ENCODE measurements around the gene HPN.
"Not testable (repeated sequence)": the region's sequence is repeated elsewhere in the genome, so short reads cannot be mapped to it uniquely, and the experiment has no call there.

HPN gene

DNA sequence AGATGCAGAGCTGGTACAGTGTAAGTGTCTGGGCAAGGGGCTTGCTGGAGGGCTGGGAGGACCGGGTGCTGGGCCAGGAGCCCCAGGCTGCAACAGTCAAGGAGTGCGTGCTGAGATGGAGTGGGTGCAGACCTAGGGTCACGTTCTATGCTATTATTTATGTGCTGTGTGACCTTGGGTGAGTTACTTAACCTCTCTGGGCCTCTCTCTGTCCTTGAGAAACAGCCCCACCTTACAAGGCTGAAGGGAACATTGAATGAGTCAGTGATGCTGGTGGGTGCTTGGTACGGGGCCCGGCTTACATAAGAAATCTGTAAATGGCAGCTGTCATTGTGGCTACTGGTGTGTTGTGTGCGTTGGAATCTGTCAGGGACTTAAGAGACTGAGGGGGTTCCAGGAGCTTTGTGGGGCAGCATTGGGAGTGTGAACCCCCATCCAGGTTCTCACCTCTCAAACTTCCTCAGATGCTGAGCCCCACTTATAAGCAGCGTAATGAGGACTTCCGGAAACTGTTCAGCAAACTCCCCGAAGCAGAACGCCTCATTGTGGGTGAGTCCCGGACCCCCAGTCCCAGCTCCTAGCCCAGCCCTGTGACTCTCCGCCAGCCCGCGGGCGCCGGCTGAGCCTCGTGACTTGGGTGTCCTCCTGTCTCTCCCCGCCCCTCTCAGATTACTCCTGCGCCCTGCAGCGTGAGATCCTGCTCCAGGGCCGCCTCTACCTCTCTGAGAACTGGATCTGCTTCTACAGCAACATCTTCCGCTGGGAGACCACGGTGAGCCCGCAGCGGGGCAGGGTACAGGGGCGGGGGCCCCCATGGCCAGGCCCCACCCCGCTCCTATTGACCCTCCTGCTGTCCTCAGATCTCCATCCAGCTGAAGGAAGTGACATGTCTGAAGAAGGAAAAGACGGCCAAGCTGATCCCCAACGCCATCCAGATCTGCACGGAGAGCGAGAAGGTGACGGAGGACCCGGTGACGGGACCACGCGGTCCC, 31.8 kb upstream of the HPN start:
- DNase-seq, result no peak

- no peak for DNase-seq
These were observed 30.3 kb upstream of the HPN start for GRCh38 chr19:35011091-35011689.

DNA sequence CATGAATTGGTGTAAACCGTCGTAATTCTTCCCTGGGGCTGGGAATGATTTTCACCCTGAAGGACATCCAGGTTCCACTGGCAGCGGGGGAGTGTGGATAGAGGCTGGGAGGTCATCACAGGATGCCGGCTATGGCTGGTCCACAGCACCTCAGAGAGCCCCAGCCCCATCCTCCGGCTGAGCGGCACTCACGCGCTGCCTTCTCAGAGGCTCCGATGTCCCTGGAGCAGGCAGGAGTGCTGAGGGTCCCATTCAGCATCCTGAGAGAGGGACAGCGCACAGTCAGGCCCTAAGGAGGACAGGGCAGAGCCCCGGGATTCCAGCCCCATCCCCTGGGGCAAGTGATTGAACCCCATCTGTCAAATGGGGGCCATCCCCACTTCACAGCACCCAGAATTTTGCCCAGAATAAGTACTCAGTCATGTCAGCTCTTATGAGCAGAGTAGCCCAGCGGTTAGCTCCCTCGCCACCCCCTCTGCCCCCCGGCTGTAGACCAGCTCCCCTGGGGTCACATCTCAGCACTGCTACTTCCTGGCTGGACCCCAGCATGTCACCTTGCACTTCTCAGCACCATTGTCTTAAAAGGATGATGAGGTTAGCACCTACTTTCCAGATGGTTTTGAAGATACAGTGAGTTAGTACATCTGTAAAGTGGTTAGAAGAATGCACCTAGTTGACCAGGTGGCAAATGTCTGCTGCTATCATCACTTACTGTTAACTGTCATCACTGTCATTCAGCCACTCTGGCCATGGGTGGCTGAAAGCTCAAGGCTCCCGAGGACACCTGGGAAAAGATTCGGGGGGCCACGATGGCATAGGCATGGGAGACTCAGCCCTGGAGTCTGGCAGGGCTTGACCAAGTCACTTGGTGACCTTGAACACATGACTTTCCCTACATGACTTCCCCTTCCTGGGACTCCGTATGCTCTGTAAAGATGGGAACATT, 29.5 kb upstream of the HPN start:
- no peak for DNase-seq

GRCh38 chr19:35013041-35013819, 28.3 kb upstream of the HPN start:
- DNase-seq, result peak; percentile 82 to 84

DNA sequence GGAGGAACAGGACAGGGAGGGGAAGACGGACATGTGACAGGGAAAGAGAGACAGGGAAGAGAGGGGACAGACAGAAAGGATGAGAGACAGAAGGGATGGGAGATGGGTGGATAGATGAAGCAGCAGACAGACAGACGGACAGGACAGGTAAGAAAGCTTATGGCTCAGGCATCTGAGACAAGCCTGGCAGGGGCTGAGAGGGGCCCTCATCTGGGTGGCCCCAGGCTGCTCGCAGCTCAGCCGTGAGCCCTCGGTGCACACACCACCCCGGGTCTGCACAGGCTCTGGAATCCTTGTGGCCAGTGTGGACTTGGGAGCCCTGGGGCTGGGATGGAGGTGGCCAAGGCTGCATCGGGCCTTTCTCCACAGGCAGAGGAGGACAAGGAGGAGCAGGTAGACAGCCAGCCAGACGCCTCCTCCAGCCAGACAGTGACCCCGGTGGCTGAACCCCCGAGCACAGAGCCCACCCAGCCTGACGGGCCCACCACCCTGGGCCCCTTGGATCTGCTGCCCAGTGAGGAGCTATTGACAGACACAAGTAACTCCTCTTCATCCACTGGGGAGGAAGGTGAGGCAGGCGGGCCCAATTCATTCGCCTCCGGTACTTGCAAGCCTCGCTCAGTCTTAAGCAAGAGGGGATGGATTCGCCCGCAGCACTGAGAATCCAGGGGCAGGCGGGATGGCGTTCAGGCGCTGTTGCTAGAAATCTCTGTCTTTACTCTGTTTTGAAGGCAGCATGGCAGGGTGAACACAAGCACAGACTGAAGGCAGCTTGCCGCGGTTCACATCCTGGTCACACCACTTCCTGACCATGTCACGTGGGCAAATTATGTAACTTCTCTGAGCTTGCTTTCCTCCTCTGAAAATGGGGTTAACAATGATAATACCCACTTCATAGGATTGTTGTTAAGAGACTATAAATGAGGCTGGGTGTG, 27.4 kb upstream of the HPN start:
- no peak for DNase-seq

DNA sequence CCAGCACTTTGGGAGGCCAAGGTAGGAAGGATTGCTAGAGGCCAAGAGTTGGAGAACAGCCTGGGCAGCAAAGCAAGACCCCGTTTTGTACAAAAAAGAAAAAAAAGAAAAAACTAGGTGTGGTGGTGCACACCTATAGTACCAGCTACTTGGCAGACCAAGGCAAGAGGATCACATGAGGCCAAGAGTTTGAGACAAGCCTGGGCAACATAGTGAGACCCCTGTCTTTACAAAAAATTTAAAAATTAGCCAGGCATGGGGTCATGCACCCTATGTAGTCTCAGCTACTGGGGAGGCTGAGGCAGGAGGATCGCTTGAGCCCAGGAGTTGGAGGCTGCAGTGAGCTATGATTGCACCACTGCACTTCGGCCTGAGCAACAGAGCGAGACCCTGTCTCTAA, 26.7 kb upstream of the HPN start:
- DNase-seq, result not testable (repeated sequence)

- DNase-seq, result no peak
These were observed 26.1 kb upstream of the HPN start for GRCh38 chr19:35015270-35015953.

- no peak for DNase-seq
These were observed 25.6 kb upstream of the HPN start for GRCh38 chr19:35015954-35016351.

GRCh38 chr19:35017507-35017906, 24.0 kb upstream of the HPN start:
- DNase-seq, result no peak

GRCh38 chr19:35018379-35018778, 23.1 kb upstream of the HPN start:
- no peak for DNase-seq

- DNase-seq, result no peak
These were observed 22.4 kb upstream of the HPN start for GRCh38 chr19:35019144-35019543.

DNA sequence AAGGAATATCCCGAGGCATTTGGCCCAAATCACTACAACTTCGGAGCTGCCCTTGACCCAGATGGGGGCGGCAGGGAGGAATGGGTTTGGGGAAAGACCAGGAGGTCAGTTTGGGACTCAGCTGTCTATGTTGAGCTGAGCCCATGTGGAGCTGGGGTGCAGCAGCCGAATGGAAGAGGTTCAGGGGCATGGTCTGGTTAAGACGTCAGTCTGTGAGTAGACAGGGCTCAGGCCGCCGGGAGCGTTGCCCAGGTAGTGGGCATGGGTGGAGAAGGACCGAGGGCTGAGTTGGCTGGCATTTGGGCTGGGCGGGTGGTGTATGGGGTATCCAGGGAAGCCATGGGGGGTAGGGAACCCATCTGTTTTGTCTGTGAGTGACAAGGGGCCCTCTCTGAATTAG, 20.5 kb upstream of the HPN start:
- no peak for DNase-seq

- no peak for DNase-seq
These were observed 19.9 kb upstream of the HPN start for GRCh38 chr19:35021596-35021995.

DNA sequence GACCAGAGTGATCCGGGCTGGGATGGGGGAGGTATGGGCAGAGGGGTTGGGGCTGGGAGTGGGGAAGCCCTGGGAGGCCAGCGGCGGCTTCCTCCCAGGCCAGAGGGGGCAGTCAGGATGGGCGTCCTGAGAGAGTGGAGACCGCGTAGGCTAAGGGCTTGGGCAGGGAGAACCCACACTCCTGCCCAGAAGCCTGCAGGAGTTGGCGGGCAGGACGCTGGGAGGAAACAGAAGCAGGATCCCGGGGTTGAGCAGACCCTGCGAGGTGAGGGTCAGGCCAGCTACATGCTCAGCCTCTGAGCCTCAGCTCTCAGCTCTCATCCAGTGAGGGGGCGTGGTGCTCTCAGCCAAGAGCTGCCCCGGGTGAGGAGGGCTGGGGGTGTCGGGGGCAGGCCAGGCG, 19.1 kb upstream of the HPN start:
- no peak for DNase-seq

GRCh38 chr19:35023428-35023827, 18.1 kb upstream of the HPN start:
- DNase-seq, result no peak

DNA sequence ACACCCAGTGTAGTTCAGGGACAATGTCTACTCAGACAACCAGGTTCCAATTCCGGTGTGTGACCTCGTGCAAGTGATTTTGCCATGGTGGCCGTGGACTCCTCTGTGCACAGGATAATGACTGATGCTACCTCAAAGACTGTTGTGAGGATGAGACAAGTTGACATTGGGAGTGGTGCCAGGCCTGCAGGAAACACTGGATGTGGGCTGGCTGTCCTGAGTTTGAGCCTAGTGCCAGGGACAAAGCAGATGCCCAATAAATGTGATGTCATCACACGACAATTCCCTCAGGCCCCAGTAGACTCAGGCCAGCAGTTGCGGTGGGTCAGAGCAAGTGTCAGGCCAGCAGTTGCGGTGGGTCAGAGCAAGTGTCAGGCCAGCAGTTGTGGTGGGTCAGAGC, 17.4 kb upstream of the HPN start:
- DNase-seq, result no peak

GRCh38 chr19:35025969-35026368, 15.6 kb upstream of the HPN start:
- DNase-seq, result no peak

GRCh38 chr19:35026418-35026817, 15.1 kb upstream of the HPN start:
- DNase-seq, result no peak

GRCh38 chr19:35027009-35027408, 14.5 kb upstream of the HPN start:
- no peak for DNase-seq

- DNase-seq, result no peak
These were observed 13.5 kb upstream of the HPN start for GRCh38 chr19:35027851-35028599.
